Keratinocyte (primary cell): ENCODE data around the gene KCNT2. TPM values are rescaled to one million over a fixed set of nuclear protein-coding genes. Genes with fewer than 3 reads are reported as not detected.

Experiments used
- DNase-seq: peaks from one replicate; pipeline ENCODE4 v3.0.0-alpha.2; 2011; ENCODE audit warnings: low read depth, missing footprints, low spot score
- FAIRE-seq: peaks from 2 replicates; lab custom pipeline; 2011; peaks lifted over from hg19 to GRCh38; lab: Jason Lieb, UNC
- H2AFZ ChIP-seq: 2 replicates; pipeline ENCODE4 v1.6.0; 2012; ENCODE audit warnings: low read length, control low read depth, inconsistent platforms; ENCODE audit not compliant: control insufficient read depth
- H3K27ac ChIP-seq: 2 replicates; pipeline ENCODE4 v1.5.1; 2011; ENCODE audit warnings: low read length; ENCODE audit not compliant: control insufficient read depth, insufficient read depth
- H3K27me3 ChIP-seq: 3 replicates; pipeline ENCODE4 v1.6.0; 2011; ENCODE audit warnings: low read length; ENCODE audit not compliant: control insufficient read depth, insufficient read depth; ENCODE audit errors: extremely low read depth
- H3K36me3 ChIP-seq, 2 experiments: 2 replicates in 1 of 2; 3 replicates in 1 of 2; pipeline ENCODE4 v1.5.1; 2011; ENCODE audit warnings: low read length in 2 of 2, mild to moderate bottlenecking in 1 of 2; ENCODE audit not compliant: control insufficient read depth in 2 of 2, insufficient read depth in 2 of 2; ENCODE audit errors: extremely low read depth in 1 of 2
- H3K4me1 ChIP-seq: 3 replicates; pipeline ENCODE4 v1.5.1; 2011; ENCODE audit warnings: low read length; ENCODE audit not compliant: control insufficient read depth, insufficient read depth; ENCODE audit errors: extremely low read depth
- H3K4me2 ChIP-seq: 3 replicates; pipeline ENCODE4 v1.6.0; 2011; ENCODE audit warnings: low read depth, low read length; ENCODE audit not compliant: control insufficient read depth, insufficient read depth; ENCODE audit errors: extremely low read depth
- H3K4me3 ChIP-seq, 3 experiments: fragments of 200-600 bp in 1 of 3; sonication (generic) in 1 of 3; 2 replicates in 2 of 3; 3 replicates in 1 of 3; pipeline ENCODE4 v1.5.1; 2011 to 2016; ENCODE audit warnings: low read length in 3 of 3, mild to moderate bottlenecking in 3 of 3, control low read depth in 2 of 3, inconsistent platforms in 1 of 3, low read depth in 1 of 3, mixed read lengths in 1 of 3, mixed run types in 1 of 3, moderate library complexity in 1 of 3; ENCODE audit not compliant: control insufficient read depth in 2 of 3, insufficient read depth in 2 of 3; ENCODE audit errors: extremely low read depth in 1 of 3
- H3K79me2 ChIP-seq: 2 replicates; pipeline ENCODE4 v1.6.0; 2012; ENCODE audit warnings: low read length; ENCODE audit not compliant: control insufficient read depth, insufficient read depth
- H3K9ac ChIP-seq: 3 replicates; pipeline ENCODE4 v1.6.0; 2011; ENCODE audit warnings: low read length; ENCODE audit not compliant: control insufficient read depth, insufficient read depth; ENCODE audit errors: extremely low read depth
- H3K9me1 ChIP-seq: 3 replicates; pipeline ENCODE4 v1.6.0; 2011; ENCODE audit warnings: low read length; ENCODE audit not compliant: control insufficient read depth, insufficient read depth; ENCODE audit errors: extremely low read depth
- H3K9me3 ChIP-seq: 2 replicates; pipeline ENCODE4 v1.5.1; 2012; ENCODE audit warnings: low read depth, low read length; ENCODE audit not compliant: control insufficient read depth
- H4K20me1 ChIP-seq: 3 replicates; pipeline ENCODE4 v1.6.0; 2011; ENCODE audit warnings: low read length; ENCODE audit not compliant: control insufficient read depth, insufficient read depth; ENCODE audit errors: extremely low read depth
- EZH2 ChIP-seq: IDR thresholded peaks from one replicate; pipeline ENCODE4 v1.6.1; 2012; ENCODE audit warnings: inconsistent platforms, mild to moderate bottlenecking, low read length, moderate library complexity
- dilution Hi-C: fragments of 300-500 bp; cut with MboI; formaldehyde crosslinking; loops from one replicate; pipeline ENCODE4 v1.7.0; 2020; ENCODE audit warnings: low sequenced_read_pairs; ENCODE audit not compliant: extremely low pct_ligation_motif_present
- polyA plus RNA-seq, 5 experiments: library from polyadenylated mRNA; depleted of rRNA in 3 of 5; stranded (reverse) in 3 of 5; stranded (forward) in 1 of 5; unstranded in 1 of 5; fragments of >200 nt; gene quantifications; 1 replicate in 1 of 5; 2 replicates in 3 of 5; 3 replicates in 1 of 5; pipeline versions ENCODE4 v1.2.1 to v1.2.3, GENCODE V29; 2011 to 2012; ENCODE audit warnings: missing spikeins in 2 of 5, low read depth in 1 of 5, low replicate concordance in 1 of 5
- TF ChIP-seq, protein P1 (sequence below), 3 experiments: IDR thresholded peaks in 1 of 3; conservative IDR thresholded peaks in 1 of 3; optimal IDR thresholded peaks in 1 of 3; 2 replicates in 2 of 3; 3 replicates in 1 of 3; pipeline versions ENCODE3 to v1.5.1; 2011; ENCODE audit warnings: low read length in 3 of 3, mild to moderate bottlenecking in 3 of 3, moderate library complexity in 2 of 3, control low read depth in 1 of 3, inconsistent platforms in 1 of 3; ENCODE audit not compliant: insufficient read depth in 2 of 3; ENCODE audit errors: extremely low read depth in 1 of 3

Gene KCNT2
- polyA plus RNA-seq, 1 donor (not counting 4 experiments of a cell fraction or from before 2014, with no cell fraction given), result not detected

DNA sequence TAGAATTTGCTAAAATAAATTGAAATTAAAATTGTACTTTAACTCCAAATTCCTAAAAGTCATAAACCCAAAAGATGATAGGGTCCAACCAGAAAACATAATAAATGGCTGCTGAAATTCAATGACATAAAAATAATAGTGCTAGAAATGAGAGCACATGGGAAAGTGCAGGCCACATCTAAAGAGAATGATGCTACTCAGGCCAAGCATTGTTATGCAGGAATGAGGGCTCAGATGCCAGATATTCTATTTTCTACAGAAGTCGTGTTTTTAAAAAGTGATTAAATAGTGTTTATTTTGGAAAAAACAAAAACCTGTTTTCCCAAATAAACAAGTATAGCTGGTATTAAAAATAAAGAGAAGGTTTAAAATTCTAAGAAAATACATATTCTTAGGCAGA, 234.4 kb downstream of the KCNT2 start:
- no peak overlapping the region for H3K9ac ChIP-seq
- FAIRE-seq, result no peak
- H3K27me3 ChIP-seq, result no peaks in the 10 kb centered on the region
- no peak overlapping the region for H2AFZ ChIP-seq
- H3K79me2 ChIP-seq, result no peaks in the 10 kb centered on the region
- no peaks in the 10 kb centered on the region for H3K9me3 ChIP-seq
- no peaks in the 10 kb centered on the region for H3K4me1 ChIP-seq
- DNase-seq, result no peak
- dilution Hi-C loops, result no loop called here
- no peaks in the 10 kb centered on the region for H3K36me3 ChIP-seq
- H3K4me3 ChIP-seq, result no peak overlapping the region
- TF ChIP-seq, protein P1, sequence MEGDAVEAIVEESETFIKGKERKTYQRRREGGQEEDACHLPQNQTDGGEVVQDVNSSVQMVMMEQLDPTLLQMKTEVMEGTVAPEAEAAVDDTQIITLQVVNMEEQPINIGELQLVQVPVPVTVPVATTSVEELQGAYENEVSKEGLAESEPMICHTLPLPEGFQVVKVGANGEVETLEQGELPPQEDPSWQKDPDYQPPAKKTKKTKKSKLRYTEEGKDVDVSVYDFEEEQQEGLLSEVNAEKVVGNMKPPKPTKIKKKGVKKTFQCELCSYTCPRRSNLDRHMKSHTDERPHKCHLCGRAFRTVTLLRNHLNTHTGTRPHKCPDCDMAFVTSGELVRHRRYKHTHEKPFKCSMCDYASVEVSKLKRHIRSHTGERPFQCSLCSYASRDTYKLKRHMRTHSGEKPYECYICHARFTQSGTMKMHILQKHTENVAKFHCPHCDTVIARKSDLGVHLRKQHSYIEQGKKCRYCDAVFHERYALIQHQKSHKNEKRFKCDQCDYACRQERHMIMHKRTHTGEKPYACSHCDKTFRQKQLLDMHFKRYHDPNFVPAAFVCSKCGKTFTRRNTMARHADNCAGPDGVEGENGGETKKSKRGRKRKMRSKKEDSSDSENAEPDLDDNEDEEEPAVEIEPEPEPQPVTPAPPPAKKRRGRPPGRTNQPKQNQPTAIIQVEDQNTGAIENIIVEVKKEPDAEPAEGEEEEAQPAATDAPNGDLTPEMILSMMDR (optimal IDR thresholded peaks at IDR 0.05 in 1 of 3, IDR thresholded peaks at IDR 0.05 in 1 of 3, conservative IDR thresholded peaks at IDR 0.05 in 1 of 3; ENCODE audit: extremely low read depth in 1 of 3, insufficient read depth in 2 of 3, low read length in 3 of 3), result no peak
- TF ChIP-seq EZH2, result no peak
- no peaks in the 10 kb centered on the region for H4K20me1 ChIP-seq
- no peak overlapping the region for H3K4me2 ChIP-seq
- no peaks in the 10 kb centered on the region for H3K9me1 ChIP-seq
- H3K27ac ChIP-seq, result no peak overlapping the region

DNA sequence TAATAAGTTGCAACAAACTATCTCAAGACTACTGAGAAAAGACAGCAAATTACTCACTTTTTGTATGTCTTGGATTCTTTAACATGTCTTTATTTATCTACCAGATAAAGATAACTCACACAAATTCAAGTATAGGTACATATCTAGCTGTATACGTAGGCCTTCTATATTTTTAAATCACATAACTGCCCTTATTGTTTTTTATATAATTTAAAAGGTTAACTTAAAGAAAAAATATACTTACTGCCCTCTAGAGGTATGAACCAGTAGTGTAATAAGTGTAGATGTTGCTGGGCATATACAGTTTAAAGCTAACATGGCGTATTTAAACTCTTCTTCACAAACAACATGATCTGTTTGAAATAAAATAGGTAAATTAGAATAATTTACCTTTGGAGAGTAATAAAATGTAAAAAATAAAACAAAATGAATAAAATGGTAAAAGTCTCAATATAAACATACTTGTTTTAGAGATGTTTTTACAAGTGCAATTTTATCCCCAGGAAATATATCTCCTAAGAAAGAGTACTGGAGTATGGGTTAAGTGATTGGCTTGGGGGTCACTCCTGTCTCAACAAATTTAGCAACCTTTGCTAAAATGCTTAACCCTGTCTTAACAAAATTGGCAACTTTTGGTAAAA, 235.2 kb downstream of the KCNT2 start:
- no peaks in the 10 kb centered on the region for H3K9me1 ChIP-seq
- dilution Hi-C loops, result no loop called here
- TF ChIP-seq, protein P1 (optimal IDR thresholded peaks at IDR 0.05 in 1 of 3, IDR thresholded peaks at IDR 0.05 in 1 of 3, conservative IDR thresholded peaks at IDR 0.05 in 1 of 3; ENCODE audit: extremely low read depth in 1 of 3, insufficient read depth in 2 of 3, low read length in 3 of 3), result peak in 1 of 3 experiments; percentile 24
- TF ChIP-seq EZH2, result no peak
- no peaks in the 10 kb centered on the region for H3K79me2 ChIP-seq
- no peak overlapping the region for H3K4me3 ChIP-seq
- no peaks in the 10 kb centered on the region for H4K20me1 ChIP-seq
- FAIRE-seq, result no peak
- H3K9ac ChIP-seq, result no peak overlapping the region
- H2AFZ ChIP-seq, result no peak overlapping the region
- no peak overlapping the region for H3K27ac ChIP-seq
- no peaks in the 10 kb centered on the region for H3K27me3 ChIP-seq
- H3K4me1 ChIP-seq, result no peaks in the 10 kb centered on the region
- H3K4me2 ChIP-seq, result no peak overlapping the region
- H3K36me3 ChIP-seq, result no peaks in the 10 kb centered on the region
- no peak for DNase-seq
- H3K9me3 ChIP-seq, result no peaks in the 10 kb centered on the region
